Chondrocyte (in vitro differentiated cells): ENCODE measurements around the gene LMF1. TPM values are rescaled to one million over a fixed set of nuclear protein-coding genes. Genes with fewer than 3 reads are reported as not detected.

Source experiments
- DNase-seq: peaks from one replicate; pipeline ENCODE4 v3.0.0; 2021; ENCODE audit warnings: mixed read lengths, low spot score
- H3K27ac Mint-ChIP-seq: one replicate; pipeline ENCODE4 v1.8.0; 2021; ENCODE audit warnings: mild to moderate bottlenecking, moderate library complexity, mixed read lengths; ENCODE audit not compliant: unreplicated experiment
- H3K27me3 Mint-ChIP-seq: 2 replicates; pipeline ENCODE4 v1.8.0; 2021; ENCODE audit warnings: low read depth, mixed read lengths
- H3K36me3 Mint-ChIP-seq: 2 replicates; pipeline ENCODE4 v1.8.0; 2021; ENCODE audit warnings: low read depth, mixed read lengths
- H3K4me1 Mint-ChIP-seq: 2 replicates; pipeline ENCODE4 v1.8.0; 2021; ENCODE audit warnings: low read depth, mild to moderate bottlenecking, mixed read lengths
- H3K4me3 Mint-ChIP-seq: one replicate; pipeline ENCODE4 v1.8.0; 2021; ENCODE audit warnings: mild to moderate bottlenecking, moderate library complexity, mixed read lengths; ENCODE audit not compliant: unreplicated experiment
- H3K9me3 Mint-ChIP-seq: 2 replicates; pipeline ENCODE4 v1.8.0; 2021; ENCODE audit warnings: low read depth, mixed read lengths
- long read RNA-seq: library from polyadenylated mRNA; stranded (forward); transcript quantifications from one replicate; pipeline ENCODE4 v2.0.0, GENCODE V29; 2021
- total RNA-seq: library from RNA; stranded (reverse); gene quantifications from 3 replicates; pipeline ENCODE4 v1.2.1, GENCODE V29; 2021
- TF ChIP-seq, protein P1 (sequence below): fragments of 200-600 bp; sonication (generic); IDR thresholded peaks from 2 replicates; pipeline ENCODE4 v1.5.0; 2021; ENCODE audit warnings: antibody characterized with exemption, mild to moderate bottlenecking, moderate library complexity

LMF1 gene
- 21.6 to 25.6 TPM (median 21.7 TPM) in 3 replicates for total RNA-seq
- long read RNA-seq, partial matches to known transcripts, result 3 of 7 reads
- long read RNA-seq, other reads (novel, unspliced or antisense), result 3 of 7 reads

DNA sequence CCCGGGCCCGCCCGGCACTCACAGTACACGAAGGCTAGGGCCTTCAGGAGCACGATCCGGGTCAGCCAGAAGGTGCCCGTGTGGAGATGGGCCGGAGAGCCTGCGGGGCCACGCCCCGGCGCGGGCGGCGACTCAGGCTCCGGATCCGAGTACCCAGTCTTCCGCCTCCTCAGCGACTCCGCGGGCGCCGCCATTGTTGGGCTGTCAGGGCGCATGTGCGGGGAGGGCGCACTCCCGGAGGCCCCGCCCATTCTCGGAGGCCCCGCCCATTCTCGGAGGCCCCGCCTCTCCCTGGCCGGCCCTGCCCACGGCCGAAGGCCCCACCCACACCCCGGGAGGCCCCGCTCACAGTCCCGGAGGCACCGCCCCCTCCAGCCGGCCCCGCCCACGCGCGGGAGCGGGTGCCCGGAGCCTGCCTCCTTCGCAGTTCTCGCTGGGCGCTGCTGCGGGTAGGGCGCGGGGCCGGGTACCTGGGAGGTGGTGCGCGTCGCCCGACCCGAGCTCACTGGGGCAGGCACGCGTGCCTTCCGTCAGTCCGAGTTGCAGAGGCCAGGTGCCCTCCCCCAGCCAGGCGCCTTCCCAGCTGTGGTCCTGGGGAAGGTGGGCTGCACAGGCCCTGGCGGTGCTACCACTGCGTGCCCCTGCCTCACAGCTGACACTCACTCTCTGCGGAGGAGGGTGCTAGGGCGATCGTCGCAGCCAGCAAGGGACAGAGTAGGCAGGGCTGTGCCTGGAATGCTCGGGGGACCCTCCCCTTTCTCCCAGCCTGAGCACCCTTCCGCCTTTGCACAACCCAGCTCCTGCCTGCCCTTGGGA lies at the start of gene LMF1:
Gene LMF1 (minus strand): TSS at position 219 of the 816 bp plus-strand sequence. CDS start 4 bp downstream, at position 215.
- Mint-ChIP-seq H3K9me3 (peaks cover 3% of the 10 kb centered on the region), H3K4me1 (peaks cover 15% of the 10 kb centered on the region), H3K36me3 (peaks cover 7% of the 10 kb centered on the region), H3K4me3 (peak within 1 kb of the TSS; percentile 74), H3K27ac (peak within 1 kb of the TSS; percentile 32), H3K27me3 (peaks cover 6% of the 10 kb centered on the region)
- TF ChIP-seq, protein P1, sequence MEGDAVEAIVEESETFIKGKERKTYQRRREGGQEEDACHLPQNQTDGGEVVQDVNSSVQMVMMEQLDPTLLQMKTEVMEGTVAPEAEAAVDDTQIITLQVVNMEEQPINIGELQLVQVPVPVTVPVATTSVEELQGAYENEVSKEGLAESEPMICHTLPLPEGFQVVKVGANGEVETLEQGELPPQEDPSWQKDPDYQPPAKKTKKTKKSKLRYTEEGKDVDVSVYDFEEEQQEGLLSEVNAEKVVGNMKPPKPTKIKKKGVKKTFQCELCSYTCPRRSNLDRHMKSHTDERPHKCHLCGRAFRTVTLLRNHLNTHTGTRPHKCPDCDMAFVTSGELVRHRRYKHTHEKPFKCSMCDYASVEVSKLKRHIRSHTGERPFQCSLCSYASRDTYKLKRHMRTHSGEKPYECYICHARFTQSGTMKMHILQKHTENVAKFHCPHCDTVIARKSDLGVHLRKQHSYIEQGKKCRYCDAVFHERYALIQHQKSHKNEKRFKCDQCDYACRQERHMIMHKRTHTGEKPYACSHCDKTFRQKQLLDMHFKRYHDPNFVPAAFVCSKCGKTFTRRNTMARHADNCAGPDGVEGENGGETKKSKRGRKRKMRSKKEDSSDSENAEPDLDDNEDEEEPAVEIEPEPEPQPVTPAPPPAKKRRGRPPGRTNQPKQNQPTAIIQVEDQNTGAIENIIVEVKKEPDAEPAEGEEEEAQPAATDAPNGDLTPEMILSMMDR, result no peak
- DNase-seq, result peak; percentile 96

DNA sequence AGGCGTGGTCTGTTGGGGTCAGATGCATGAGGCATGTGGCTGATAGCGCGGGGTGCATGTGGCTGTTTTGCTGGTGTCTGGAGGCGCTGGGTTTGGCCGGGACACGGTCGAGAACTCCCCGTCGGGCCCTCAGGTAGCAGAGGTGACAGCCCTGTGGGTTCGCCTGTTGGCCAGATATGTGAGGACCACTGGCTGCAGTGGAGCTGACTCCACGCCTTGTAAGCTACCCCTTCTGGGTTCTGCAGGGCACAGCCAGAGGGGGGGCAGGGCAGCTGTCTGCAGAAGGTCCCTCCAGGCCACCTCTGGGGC lies 49.3 kb upstream of the LMF1 start:
- TF ChIP-seq, protein P1, result no peak
- Mint-ChIP-seq H3K27ac (no peak overlapping the region), H3K4me1 (no peaks in the 10 kb centered on the region), H3K36me3 (no peaks in the 10 kb centered on the region), H3K27me3 (peaks cover 18% of the 10 kb centered on the region), H3K4me3 (no peak overlapping the region), H3K9me3 (no peaks in the 10 kb centered on the region)
- no peak for DNase-seq

DNA sequence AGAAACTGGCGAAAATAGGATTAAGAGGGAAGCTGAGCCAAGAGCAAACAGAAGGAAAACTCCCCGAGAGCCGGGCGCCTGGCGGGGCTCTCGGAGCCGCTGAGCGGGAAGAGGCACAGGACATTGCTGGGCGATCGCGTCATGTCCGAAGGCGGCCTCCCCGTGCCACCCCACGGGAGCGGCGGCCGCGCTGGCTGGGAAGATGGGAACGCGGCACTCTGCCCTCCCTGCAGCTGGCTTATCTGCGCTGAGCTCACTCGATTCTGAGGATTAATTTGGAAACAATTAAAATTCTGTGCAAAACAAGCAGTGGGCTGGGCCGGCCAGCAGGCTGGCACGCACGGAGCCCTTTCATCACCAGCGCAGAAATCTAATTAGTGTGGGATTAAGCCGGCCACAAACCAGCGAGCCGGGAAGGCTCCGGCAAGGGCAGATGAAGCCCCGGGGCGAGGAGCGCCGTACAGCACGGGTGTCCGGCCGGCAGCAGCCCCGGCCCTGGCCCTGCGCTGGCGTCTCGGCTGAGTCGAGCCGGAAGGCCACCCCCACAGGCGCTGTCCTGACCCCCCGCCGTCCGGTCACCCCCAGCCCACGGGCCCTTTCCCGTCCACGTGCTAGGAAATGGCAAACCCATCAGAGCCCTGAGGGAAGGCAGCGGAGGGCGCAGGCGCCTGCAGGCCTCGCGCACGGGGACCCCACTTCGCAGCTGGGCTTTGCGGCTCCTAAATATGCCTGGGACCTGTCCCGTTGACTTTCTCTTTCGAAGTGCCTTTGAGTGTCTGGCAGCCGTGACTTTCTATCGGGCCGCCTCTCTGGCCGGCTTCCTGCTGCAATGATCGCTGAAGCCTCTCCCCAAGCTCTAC lies 48.7 kb upstream of the LMF1 start:
- Mint-ChIP-seq H3K9me3 (no peaks in the 10 kb centered on the region), H3K27me3 (peaks cover 15% of the 10 kb centered on the region), H3K36me3 (no peaks in the 10 kb centered on the region), H3K27ac (no peak overlapping the region), H3K4me3 (no peak overlapping the region), H3K4me1 (no peaks in the 10 kb centered on the region)
- no peak for DNase-seq
- TF ChIP-seq, protein P1, result no peak

DNA sequence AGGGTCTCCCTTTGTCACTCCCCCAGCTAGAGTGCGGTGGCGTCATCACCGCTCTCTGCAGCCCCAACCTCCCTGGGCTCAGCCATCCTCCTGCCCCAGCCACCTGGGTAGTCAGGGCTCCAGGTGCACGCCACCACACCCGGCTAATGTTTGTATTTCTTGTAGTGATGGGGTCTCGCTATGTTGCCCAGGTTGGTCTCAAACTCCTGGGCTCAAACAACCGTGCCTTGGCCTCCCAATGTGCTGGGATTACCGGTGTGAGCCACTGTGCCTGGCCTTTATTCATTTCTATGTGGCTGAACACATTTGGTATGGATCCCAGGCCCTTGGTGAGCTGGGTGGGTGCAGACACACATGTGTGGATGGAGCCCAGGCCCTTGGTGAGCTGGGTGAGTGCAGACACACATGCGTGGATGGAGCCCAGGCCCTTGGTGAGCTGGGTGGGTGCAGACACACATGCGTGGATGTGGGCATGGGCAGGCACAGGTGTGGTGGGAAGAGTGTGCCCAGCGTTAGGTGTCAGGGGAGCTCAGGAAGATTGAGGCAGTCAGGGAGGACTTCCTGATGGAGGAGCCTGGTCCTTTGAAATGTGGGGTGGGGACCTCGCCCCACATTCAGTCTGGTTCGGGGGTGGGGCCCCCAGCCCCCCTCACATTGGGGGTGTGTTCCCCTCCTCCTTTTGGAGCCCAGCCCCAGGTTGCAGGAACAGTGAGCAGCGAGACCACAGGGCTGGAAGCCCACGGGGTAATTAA lies 47.8 kb upstream of the LMF1 start:
- no peak overlapping the region for H3K4me3 Mint-ChIP-seq
- H3K4me1 Mint-ChIP-seq, result no peaks in the 10 kb centered on the region
- no peak for DNase-seq
- H3K9me3 Mint-ChIP-seq, result no peaks in the 10 kb centered on the region
- no peaks in the 10 kb centered on the region for H3K36me3 Mint-ChIP-seq
- H3K27ac Mint-ChIP-seq, result no peak overlapping the region
- TF ChIP-seq, protein P1, result no peak
- H3K27me3 Mint-ChIP-seq, result peaks cover 15% of the 10 kb centered on the region
